Liver (tissue), 9 donors: ENCODE measurements around the gene PLEKHN1. TPM values are rescaled to one million over a fixed set of nuclear protein-coding genes. Genes with fewer than 3 reads are reported as not detected.

Source experiments
- DNase-seq: peaks from one replicate; pipeline ENCODE4 v3.0.0-alpha.2; 2017; ENCODE audit warnings: low spot score
- H3K27ac ChIP-seq, 2 donors: one replicate each; pipeline ENCODE4 v1.7.0; 2013; ENCODE audit warnings: inconsistent platforms in 2 of 2, low read length in 2 of 2, control low read depth in 1 of 2, low read depth in 1 of 2, mild to moderate bottlenecking in 1 of 2
- H3K27me3 ChIP-seq, 4 donors: one replicate each; pipeline versions ENCODE4 v1.6.1 to v1.7.0; 2013; ENCODE audit warnings: low read length in 3 of 4, inconsistent platforms in 1 of 4, mild to moderate bottlenecking in 1 of 4, moderate library complexity in 1 of 4; ENCODE audit not compliant: control insufficient read depth in 4 of 4, insufficient read depth in 4 of 4
- H3K36me3 ChIP-seq, 4 donors: one replicate each; pipeline versions ENCODE4 v1.6.1 to v1.7.0; 2013; ENCODE audit warnings: low read length in 3 of 4, mild to moderate bottlenecking in 3 of 4, low read depth in 1 of 4, moderate library complexity in 1 of 4; ENCODE audit not compliant: control insufficient read depth in 4 of 4, insufficient read depth in 3 of 4
- H3K4me1 ChIP-seq, 4 donors: one replicate each; pipeline versions ENCODE4 v1.6.1 to v1.7.0; 2013; ENCODE audit warnings: low read length in 3 of 4, mild to moderate bottlenecking in 3 of 4, moderate library complexity in 1 of 4; ENCODE audit not compliant: control insufficient read depth in 4 of 4, insufficient read depth in 4 of 4
- H3K4me3 ChIP-seq, 3 donors: one replicate each; pipeline versions ENCODE4 v1.6.1 to v1.7.0; 2013; ENCODE audit warnings: low read length in 3 of 3, control low read depth in 1 of 3, low read depth in 1 of 3, mild to moderate bottlenecking in 1 of 3
- H3K9ac ChIP-seq, 2 donors: one replicate each; pipeline ENCODE4 v1.7.0; 2013; ENCODE audit warnings: low read length in 2 of 2, mild to moderate bottlenecking in 2 of 2, moderate library complexity in 2 of 2, control low read depth in 1 of 2, low read depth in 1 of 2
- H3K9me3 ChIP-seq, 4 donors: one replicate each; pipeline versions ENCODE4 v1.6.1 to v1.7.0; 2013; ENCODE audit warnings: low read length in 3 of 4; ENCODE audit not compliant: control insufficient read depth in 4 of 4
- EGR1 ChIP-seq, 2 donors: IDR thresholded peaks; 2 replicates each; pipeline ENCODE4 v1.6.1; 2016 to 2018; ENCODE audit warnings: antibody characterized with exemption in 2 of 2, low read depth in 2 of 2
- FOXA2 ChIP-seq: IDR thresholded peaks from 2 replicates; pipeline ENCODE4 v1.6.1; 2016; ENCODE audit warnings: antibody characterized with exemption
- GABPA ChIP-seq, 2 donors: IDR thresholded peaks in 1 of 2; conservative IDR thresholded peaks in 1 of 2; 2 replicates each; pipeline ENCODE4 v1.6.1; 2016; ENCODE audit warnings: antibody characterized with exemption in 2 of 2, mild to moderate bottlenecking in 1 of 2, moderate library complexity in 1 of 2
- HNF4G ChIP-seq: IDR thresholded peaks from 2 replicates; pipeline ENCODE4 v1.6.1; 2016; ENCODE audit warnings: antibody characterized with exemption
- JUND ChIP-seq, 2 donors: IDR thresholded peaks; 2 replicates each; pipeline ENCODE4 v1.6.1; 2016; ENCODE audit warnings: antibody characterized with exemption in 2 of 2
- RXRA ChIP-seq, 2 donors: IDR thresholded peaks; 2 replicates each; pipeline ENCODE4 v1.6.1; 2017 to 2018; ENCODE audit warnings: antibody characterized with exemption in 2 of 2, mild to moderate bottlenecking in 1 of 2
- SP1 ChIP-seq: IDR thresholded peaks from 2 replicates; pipeline ENCODE4 v1.6.1; 2018; ENCODE audit warnings: antibody characterized with exemption, mild to moderate bottlenecking
- TAF1 ChIP-seq: conservative IDR thresholded peaks from 2 replicates; pipeline ENCODE4 v1.6.1; 2016; ENCODE audit warnings: antibody characterized with exemption, mild to moderate bottlenecking
- YY1 ChIP-seq: IDR thresholded peaks from 2 replicates; pipeline ENCODE4 v1.6.1; 2016; ENCODE audit warnings: antibody characterized with exemption, mild to moderate bottlenecking
- WGBS: extraction: QIAGEN DNeasy Blood & Tissue Kit; methylation state at CpG from one replicate; pipeline ENCODE4 v1.1.7; 2013; 5-methylcytosine and 5-hydroxymethylcytosine counted together
- polyA plus RNA-seq, 2 donors: library from polyadenylated mRNA; stranded (reverse) in 1 of 2; unstranded in 1 of 2; fragments of 200-250 nt in 1 of 2; fragments of >200 nt in 1 of 2; fragmentation: Nextera tagmentation in 1 of 2; extraction: Ambion mirVana in 1 of 2; gene quantifications; one replicate each; pipeline versions ENCODE4 v1.2.1 to v1.2.3, GENCODE V29; 2013 to 2015
- total RNA-seq, 2 donors: library from RNA; depleted of rRNA; stranded (reverse); fragments of >200 nt; gene quantifications; one replicate each; pipeline ENCODE4 v1.2.3, GENCODE V29; 2014
- TF ChIP-seq, protein P1 (sequence below): IDR thresholded peaks from 2 replicates; pipeline ENCODE4 v1.6.1; 2016; ENCODE audit warnings: antibody characterized with exemption
- TF ChIP-seq, protein P2 (sequence below): IDR thresholded peaks from 2 replicates; pipeline ENCODE4 v1.6.1; 2016; ENCODE audit warnings: antibody characterized with exemption
- TF ChIP-seq, protein P3 (sequence below): IDR thresholded peaks from 2 replicates; pipeline ENCODE4 v1.6.1; 2016; ENCODE audit warnings: antibody characterized with exemption, mild to moderate bottlenecking
- TF ChIP-seq, protein P4 (sequence below): IDR thresholded peaks from 2 replicates; pipeline ENCODE4 v1.6.1; 2016; ENCODE audit warnings: antibody characterized with exemption
- donor health status: healthy.
- donor health status: healthy.
- donor health status: healthy.
- donor health status: healthy.
- donor health status: healthy.

PLEKHN1 gene
- total and polyA plus RNA-seq, 4 donors, result 0.17 to 0.18 TPM; not detected in 2

DNA sequence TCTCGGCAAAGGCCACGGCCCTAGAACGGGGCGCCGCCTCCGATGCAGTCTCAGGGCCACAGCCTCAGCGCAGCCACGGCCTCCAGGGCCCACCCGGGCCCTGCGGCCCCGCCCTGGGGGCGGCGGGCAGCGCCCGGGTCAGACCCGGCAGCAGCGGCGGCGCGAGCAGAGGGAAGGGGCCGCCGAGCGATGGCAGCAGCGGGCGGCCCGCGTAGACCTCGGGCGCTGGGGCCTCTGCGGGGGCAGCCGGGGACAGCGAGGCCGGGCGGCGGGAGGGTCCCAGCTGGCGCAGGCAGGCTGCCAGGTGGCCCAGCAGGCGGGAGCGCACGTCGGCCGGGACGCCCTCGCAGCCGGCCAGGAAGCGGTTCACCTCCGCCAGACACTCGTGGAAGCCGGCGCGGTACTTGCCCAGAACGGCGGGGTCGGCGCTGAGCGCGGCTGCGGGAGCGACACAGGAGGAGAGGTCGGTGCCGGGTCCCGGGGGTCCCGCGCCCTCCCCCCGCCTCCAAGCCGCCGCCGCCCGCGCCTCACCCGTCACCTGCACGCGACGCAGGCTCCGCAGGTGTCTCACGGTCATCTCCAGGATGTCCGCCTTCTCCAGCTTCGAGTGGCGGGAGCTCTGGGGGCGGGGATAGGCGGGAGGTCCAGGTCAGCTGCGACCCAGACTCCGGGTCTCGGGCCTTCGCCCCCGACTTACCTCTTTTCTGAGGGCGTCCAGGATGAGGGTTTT lies 32.9 kb downstream of the PLEKHN1 start (continued):
- no peak for TF ChIP-seq JUND (IDR thresholded peaks at IDR 0.05)
- no peak for TF ChIP-seq YY1
- TF ChIP-seq, protein P1, sequence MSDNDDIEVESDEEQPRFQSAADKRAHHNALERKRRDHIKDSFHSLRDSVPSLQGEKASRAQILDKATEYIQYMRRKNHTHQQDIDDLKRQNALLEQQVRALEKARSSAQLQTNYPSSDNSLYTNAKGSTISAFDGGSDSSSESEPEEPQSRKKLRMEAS, result no peak
- no peak for TF ChIP-seq FOXA2
- TF ChIP-seq, protein P2, sequence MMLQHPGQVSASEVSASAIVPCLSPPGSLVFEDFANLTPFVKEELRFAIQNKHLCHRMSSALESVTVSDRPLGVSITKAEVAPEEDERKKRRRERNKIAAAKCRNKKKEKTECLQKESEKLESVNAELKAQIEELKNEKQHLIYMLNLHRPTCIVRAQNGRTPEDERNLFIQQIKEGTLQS, result no peak
- TF ChIP-seq SP1, result no peak

DNA sequence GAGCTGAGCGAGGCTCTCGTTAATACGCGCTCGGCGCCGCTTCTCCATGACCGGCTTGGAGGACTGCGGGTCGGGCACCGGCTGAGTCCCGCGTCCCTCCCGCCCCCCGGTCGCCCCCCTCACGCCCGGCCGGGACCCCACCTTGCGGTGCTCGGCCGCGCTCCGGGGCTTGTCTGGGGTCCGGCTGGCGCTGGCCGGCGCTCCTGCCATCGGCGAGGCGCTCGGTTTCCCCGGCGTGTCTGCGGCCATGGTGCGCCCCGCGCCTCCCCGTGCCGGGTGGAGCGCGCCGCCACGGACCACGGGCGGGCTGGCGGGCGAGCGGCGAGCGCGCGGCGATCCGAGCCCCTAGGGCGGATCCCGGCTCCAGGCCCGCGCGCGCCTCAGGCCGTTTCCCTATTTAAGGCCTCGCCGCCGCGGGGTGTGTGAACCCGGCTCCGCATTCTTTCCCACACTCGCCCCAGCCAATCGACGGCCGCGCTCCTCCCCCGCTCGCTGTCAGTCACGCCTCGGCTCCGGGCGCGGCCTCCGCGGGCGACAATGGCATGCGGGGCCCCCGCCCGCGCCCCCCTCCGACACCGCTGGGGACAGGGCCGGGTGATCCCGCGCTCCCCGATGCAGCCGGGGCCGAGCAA lies 33.6 kb downstream of the PLEKHN1 start, which contains the start of gene HES4:
Gene HES4 (minus strand): TSS at position 373 of the 632 bp plus-strand sequence. CDS start 124 bp downstream, at position 249.
- DNase-seq, result peak; percentile 54
- Histone ChIP-seq H3K27ac (peak within 1 kb of the TSS; percentile 83 to 84), H3K9ac (peak within 1 kb of the TSS in 1 of 2 donors; percentile 15), H3K4me3 (peak within 1 kb of the TSS in 2 of 3 donors; percentile 31 to 66), H3K27me3 (peaks cover 0 to 11% (median 1%) of the 10 kb centered on the region in 4 donors), H3K9me3 (no peaks in the 10 kb centered on the region), H3K4me1 (peaks cover under 1 to 41% (median 27%) of the 10 kb centered on the region in 4 donors), H3K36me3 (peaks cover 0 to 1% (median 0%) of the 10 kb centered on the region in 4 donors)
- TF ChIP-seq, protein P3, sequence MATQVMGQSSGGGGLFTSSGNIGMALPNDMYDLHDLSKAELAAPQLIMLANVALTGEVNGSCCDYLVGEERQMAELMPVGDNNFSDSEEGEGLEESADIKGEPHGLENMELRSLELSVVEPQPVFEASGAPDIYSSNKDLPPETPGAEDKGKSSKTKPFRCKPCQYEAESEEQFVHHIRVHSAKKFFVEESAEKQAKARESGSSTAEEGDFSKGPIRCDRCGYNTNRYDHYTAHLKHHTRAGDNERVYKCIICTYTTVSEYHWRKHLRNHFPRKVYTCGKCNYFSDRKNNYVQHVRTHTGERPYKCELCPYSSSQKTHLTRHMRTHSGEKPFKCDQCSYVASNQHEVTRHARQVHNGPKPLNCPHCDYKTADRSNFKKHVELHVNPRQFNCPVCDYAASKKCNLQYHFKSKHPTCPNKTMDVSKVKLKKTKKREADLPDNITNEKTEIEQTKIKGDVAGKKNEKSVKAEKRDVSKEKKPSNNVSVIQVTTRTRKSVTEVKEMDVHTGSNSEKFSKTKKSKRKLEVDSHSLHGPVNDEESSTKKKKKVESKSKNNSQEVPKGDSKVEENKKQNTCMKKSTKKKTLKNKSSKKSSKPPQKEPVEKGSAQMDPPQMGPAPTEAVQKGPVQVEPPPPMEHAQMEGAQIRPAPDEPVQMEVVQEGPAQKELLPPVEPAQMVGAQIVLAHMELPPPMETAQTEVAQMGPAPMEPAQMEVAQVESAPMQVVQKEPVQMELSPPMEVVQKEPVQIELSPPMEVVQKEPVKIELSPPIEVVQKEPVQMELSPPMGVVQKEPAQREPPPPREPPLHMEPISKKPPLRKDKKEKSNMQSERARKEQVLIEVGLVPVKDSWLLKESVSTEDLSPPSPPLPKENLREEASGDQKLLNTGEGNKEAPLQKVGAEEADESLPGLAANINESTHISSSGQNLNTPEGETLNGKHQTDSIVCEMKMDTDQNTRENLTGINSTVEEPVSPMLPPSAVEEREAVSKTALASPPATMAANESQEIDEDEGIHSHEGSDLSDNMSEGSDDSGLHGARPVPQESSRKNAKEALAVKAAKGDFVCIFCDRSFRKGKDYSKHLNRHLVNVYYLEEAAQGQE, result no peak
- TF ChIP-seq SP1 (peak; percentile 20), YY1 (no peak)
- TF ChIP-seq, protein P2, result no peak
- 1% methylated on average over 95 of the region's 95 CpGs for WGBS

DNA sequence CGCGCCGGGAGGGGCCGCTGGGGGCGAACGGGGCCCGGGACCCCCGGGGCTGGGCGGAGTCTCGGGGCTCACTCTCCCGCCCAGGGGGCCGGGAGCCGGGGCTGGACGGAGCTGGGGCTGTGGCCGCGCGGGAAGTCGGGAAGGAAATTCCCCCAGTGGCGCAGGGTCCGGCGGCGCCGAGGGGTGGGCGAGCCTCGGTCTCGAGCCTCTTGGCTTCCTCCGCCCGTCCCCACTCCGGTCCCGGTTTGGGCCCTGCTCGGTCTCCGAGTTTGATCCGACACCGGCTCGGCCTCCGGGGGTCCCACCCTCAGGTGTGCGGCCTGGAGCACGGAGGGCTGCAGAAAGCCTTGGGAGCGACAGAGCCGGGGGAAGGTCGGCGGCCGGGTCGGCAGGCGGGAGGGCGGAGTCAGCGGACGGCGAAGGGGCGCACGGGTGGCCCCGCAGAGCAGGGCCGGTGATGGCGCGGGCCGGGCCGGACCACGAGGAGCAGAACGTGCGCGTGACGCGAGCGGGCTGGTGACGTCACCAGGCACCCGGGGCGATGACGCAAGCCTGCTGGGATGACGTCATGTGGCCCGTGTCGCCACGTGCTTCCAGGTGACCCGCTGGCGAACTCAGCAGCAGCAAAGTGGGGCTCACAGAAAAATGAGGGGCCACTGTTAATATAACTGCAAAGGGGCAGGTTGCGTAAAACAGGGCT lies 34.2 kb downstream of the PLEKHN1 start:
- Histone ChIP-seq H3K4me1 (peaks cover 5 to 47% (median 34%) of the 10 kb centered on the region in 4 donors), H3K36me3 (no peaks in the 10 kb centered on the region), H3K9me3 (no peaks in the 10 kb centered on the region), H3K4me3 (peak overlapping the region in 2 of 3 donors; percentile 31 to 66), H3K27ac (peak overlapping the region; percentile 83 to 84), H3K9ac (peak overlapping the region in 1 of 2 donors; percentile 15), H3K27me3 (peaks cover 0 to 11% (median 1%) of the 10 kb centered on the region in 4 donors)
- TF ChIP-seq RXRA (IDR thresholded peaks at IDR 0.05) (peak; percentile 5 to 18), GABPA (IDR thresholded peaks at IDR 0.05 in 1 of 2, conservative IDR thresholded peaks at IDR 0.05 in 1 of 2) (no peak), EGR1 (IDR thresholded peaks at IDR 0.05; ENCODE audit: low read depth in 2 of 2) (no peak), HNF4G (no peak), TAF1 (no peak), JUND (IDR thresholded peaks at IDR 0.05) (peak in 1 of 2 donors; percentile 62), FOXA2 (no peak)
- TF ChIP-seq, protein P4, sequence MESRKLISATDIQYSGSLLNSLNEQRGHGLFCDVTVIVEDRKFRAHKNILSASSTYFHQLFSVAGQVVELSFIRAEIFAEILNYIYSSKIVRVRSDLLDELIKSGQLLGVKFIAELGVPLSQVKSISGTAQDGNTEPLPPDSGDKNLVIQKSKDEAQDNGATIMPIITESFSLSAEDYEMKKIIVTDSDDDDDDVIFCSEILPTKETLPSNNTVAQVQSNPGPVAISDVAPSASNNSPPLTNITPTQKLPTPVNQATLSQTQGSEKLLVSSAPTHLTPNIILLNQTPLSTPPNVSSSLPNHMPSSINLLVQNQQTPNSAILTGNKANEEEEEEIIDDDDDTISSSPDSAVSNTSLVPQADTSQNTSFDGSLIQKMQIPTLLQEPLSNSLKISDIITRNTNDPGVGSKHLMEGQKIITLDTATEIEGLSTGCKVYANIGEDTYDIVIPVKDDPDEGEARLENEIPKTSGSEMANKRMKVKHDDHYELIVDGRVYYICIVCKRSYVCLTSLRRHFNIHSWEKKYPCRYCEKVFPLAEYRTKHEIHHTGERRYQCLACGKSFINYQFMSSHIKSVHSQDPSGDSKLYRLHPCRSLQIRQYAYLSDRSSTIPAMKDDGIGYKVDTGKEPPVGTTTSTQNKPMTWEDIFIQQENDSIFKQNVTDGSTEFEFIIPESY, result no peak
- 2% methylated on average over 75 of the region's 75 CpGs for WGBS
- no peak for DNase-seq
